ENCODE data around the gene DMRTA1.
A peak's percentile ranks its signal among the peaks of the same experiment; 100 is the strongest.
"Not testable (repeated sequence)": the region's sequence is repeated elsewhere in the genome, so short reads cannot be mapped to it uniquely, and the experiment has no call there.

Gene DMRTA1, protein sequence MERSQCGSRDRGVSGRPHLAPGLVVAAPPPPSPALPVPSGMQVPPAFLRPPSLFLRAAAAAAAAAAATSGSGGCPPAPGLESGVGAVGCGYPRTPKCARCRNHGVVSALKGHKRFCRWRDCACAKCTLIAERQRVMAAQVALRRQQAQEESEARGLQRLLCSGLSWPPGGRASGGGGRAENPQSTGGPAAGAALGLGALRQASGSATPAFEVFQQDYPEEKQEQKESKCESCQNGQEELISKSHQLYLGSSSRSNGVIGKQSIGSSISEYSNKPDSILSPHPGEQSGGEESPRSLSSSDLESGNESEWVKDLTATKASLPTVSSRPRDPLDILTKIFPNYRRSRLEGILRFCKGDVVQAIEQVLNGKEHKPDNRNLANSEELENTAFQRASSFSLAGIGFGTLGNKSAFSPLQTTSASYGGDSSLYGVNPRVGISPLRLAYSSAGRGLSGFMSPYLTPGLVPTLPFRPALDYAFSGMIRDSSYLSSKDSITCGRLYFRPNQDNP

DNA sequence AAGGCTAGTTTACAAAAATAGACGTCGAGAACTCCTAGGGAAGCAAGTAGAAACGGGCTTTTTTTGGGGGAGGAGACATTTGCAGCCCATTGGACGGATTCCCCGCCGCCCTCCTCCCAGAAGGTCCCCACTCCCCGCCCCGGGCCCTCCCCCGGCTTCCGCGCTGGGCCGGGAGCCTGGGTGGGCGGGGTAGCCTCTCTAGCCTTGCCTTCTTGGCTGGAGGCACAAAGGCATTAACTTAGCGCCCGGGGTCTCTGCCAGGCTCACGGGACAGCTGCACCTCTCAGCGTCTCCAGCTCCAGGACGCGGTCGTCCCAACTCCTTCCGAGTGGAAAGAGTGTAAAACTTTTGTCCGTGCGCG, at the start of gene DMRTA1:
TSS of gene DMRTA1 (plus strand) at position 236 of the 361 bp plus-strand sequence. CDS start 242 bp downstream, outside the sequence.
- peak; percentile 45 to 79 (median 60) for DNase-seq

DNA sequence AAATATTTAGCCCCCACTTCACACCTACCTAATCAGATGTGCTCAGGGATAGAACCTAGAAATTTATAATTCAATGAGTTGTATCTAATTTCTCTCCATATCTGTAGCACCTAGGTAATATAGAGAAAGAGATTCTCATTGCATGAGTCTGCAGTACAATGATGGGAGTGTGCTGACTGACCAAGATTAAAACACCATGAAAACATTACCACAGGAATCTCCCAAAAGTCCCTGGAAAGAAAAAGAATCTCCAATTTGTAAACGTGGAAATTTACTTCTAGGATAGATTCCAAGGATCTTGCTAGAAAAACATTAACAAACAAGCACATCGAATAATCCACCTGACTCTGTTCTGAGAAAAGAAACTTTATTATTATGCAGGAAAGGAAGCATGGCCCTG, 45.0 kb upstream of the DMRTA1 start:
- DNase-seq: no peak

DNA sequence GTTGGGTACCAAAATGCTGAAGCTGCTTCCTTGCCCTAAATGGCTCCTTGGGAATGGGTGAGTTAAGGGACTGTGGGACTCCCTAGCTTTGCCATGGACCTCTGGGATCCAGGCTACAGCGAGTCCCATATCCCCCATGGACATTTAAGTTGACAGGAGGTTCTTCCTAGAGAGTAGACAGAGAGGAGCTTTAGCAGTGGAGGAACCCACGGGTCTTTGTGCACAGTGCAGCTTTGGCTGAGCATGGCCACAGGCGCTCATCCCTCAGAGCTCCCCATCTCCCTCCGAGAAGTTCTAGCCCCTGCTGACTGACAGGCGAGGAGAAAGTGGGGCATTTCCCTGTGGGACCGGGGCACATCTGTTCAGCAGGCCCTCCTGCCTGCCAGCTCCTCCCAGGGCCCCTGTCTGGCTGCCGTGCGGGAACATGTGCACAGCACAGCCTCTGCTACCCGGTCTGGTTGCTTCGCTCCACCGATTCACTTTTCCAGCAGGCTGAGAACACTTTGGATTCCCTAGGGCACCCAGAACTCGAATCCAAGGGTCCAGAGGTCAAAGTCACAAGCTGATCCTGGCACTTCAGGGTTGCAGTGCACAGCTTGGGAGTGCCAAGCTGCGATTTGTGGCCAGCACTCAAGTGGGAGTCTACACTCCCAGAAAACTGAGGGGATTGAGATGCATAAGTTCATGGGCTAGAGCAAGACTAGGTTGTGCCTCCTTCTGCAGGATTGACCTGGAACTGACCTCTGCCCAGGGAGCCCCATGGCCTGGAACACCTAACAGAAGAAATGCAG, 40.6 kb upstream of the DMRTA1 start:
- DNase-seq: no peak

DNA sequence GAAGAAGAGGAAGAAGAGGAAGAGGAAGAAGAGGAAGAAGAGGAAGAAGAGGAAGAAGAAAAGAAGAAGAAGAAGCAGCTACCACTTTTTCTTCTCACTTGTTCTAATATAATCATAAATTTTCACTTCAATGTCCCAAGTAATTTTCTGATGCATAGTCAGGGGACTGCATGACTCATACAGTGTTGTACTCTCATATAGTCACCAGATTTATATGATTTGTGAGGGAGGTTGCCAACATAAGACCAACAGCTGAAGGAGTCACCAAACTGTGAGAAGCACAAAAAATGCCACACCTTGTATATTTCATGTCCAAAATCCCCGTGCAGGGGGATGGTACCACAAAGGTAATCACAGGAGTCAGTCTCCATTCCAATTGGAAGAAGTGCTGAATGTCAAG, 32.7 kb upstream of the DMRTA1 start:
- peak; percentile 20 to 46 (median 44) for DNase-seq

DNA sequence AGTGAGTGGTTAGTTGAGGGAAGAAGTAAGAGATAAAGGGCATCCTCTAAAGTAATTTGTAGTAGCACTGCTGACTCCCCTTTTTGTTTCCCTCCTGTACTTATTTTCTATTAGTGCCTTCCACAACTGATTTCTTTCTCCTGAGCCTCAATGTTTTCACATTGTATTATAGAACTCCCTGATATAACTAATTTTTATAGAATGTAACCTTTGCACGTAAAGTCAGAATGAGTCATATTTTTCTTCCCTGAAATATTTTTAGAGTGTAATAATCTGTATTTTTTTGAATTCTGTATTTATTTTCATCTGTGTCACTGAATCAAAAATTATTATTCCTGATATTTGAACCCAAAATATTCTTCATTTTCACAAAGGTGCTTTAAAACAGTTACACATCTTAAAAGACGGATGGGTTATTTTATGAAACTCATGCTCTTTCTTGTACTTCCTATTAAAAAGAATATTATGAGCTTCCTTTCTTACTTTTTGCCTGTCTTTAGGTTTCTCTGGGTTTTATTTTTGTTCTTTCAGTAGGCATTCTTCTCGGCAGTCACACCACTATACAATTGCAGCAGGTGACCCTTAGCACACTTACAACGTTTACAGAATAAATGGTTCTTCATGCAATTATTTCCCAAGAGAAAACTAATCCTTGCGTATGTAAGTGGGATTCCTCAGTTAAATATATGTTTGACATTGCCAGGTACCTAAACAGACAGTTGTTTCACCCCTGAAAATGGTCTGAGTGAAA, 30.5 kb upstream of the DMRTA1 start:
- DNase-seq: no peak

DNA sequence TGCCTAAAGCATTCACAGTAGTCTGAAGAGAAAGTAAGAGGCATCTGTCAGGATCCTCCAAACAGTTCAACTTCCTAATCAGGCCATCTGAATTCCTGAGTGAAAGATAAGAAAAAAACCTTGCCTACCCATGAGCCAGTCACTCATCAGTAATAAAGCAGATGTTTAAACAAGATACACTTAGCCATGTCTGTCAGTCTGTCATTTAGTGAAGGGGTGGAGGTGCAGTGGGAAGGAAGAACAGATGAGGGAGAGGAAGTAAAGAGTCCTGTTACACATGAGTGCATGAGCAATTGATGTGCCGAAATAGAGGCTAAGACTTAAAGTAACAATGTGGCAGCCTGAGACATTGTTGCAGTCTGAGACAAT, 29.9 kb upstream of the DMRTA1 start:
- DNase-seq: no peak

DNA sequence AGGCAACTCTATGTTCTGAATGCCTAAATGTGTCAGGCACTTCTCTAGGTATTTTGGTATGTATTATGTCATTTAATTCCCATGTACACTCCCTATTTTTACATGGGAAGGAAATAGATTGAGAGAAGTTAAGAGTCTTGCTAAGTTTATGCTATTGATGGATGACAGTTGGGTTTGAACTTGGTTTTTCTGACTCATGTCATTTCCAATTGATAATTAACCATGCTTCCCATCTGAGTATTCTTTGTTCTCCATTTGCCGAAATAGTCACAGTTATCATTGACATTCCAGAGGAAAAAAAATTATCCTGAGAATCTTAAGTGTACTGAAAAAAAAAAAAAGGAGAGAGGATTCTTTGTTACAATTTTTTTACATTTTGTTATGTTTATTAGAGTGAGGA, 23.1 kb upstream of the DMRTA1 start:
- no peak for DNase-seq

DNA sequence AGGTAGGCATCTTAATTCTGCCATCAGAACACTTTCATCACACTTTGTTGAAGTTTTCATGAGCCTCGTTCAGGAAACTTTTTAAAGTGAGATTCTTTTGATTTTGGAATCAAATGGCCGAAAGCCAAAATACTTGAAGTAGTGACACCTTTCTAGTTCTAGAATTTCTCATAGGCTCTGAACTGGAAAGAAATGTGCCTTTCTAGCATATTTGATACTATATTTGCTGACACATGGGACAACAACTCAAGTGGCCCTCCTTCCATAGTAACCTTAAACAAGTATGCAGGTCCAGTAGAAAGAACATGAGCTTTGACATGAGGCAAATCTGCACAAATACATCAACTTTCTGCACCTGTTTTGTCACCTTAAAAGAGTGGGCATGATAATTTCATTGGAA, 22.0 kb upstream of the DMRTA1 start:
- no peak for DNase-seq

DNA sequence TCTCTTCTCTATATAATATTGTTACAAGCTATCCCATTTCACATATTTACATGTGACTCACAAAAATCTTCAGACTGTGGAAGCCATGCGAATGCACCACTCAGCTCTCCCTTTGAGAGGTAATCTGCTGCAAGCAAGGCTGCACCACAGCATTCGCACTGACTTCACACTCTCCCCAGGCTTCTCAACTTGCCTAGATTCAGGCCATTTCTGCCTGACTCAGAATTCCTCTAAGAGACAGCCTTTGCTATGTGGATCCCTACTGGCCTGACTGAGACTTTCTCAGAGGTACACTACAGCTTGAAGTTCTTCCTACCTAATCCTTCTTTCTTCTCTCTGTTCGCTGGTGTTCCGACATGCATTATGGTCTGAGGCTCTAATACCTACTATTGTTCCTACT, 21.1 kb upstream of the DMRTA1 start:
- DNase-seq: no peak

DNA sequence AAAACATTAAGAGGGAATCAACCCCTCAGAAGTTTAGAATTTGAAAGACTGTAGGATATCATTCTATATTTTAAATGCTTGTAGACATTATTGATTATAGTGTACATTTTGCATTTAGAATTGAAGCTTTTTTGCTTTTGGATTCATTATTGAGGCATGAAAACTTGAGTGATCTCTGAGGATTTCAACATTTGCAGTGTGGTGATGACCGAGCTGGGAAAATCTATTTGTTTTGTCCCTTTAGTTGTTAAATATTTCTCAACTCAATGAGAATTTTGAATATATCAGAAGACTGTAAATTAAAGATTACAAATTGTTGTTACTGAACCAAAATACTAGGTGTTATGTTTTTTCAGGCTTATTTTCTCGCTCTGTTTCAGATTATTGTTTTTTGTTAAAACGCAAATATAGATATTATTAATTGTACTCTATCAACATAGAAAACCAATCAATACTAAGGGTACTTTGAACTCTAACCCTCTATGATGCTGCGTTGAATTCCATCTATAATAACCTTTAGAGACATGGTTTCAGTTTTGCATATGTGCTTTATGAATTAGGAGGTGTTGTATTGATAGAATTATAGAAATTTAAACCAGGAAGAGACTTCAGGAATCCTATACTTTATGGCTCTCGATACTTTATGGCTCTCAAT, 19.3 kb upstream of the DMRTA1 start:
- no peak for DNase-seq

DNA sequence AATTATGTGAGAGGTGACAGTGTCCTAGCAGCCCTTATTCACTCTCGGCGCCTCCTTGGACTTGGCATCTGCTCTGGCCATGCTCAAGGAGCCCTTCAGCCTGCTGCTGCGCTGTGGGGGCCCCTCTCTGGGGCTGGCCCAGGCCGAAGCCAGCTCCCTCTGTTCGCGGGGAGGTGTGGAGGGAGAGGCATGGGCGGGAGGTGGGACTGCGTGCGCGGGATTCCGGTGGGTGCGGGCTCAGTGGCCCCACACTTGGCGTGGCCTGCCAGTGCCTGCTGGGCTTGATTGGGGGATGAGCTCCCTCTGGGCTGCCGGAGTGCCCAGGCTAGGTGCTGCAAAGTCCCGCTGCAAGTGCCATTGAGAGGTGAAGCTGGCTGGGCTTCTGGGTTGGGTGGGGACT, 12.9 kb upstream of the DMRTA1 start:
- DNase-seq: no peak

DNA sequence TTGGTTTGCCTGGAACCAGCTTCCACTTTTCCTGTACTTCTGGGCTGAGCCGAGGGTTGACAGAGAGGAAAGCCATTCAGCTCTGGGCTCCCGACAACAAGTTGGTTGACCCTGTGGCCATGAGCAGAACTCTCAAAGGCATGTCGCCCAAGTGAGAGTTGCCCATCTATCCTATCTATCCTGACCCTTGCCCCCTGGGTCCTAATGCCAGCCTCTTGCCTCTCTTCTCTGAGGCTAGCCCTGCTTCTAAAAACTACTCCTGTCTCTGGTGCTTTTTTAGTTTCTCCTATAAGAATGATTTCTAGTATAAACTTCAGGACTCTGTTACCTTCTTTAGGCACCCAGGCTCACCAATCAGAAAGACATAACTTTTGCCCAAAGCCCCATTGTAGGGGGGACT, 11.4 kb upstream of the DMRTA1 start:
- DNase-seq: not testable (repeated sequence)

DNA sequence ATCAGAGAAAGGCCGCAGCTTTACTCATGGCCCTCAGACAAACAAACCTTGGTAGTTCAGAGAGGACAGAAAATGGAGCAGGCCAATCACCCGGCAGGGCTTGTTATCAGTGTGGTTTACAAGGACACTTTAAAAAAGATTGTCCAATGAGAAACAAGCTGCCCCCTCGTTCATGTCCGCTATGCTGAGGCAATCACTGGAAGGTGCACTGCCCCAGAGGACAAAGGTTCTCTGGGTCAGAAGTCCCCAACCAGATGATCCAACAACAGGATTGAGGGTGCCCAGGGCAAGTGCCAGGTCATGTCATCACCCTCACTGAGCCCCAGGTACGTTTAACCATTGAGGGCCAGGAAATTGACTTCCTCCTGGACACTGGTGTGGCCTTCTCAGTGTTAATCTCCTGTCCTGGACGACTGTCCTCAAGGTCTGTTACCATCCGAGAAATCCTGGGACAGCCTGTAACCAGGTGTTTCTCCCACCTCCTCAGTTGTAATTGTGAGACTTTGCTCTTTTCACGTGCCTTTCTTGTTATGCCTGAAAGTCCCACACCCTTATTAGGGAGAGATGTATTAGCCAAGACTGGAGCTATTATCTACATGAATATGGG, 9.1 kb upstream of the DMRTA1 start:
- not testable (repeated sequence) for DNase-seq

DNA sequence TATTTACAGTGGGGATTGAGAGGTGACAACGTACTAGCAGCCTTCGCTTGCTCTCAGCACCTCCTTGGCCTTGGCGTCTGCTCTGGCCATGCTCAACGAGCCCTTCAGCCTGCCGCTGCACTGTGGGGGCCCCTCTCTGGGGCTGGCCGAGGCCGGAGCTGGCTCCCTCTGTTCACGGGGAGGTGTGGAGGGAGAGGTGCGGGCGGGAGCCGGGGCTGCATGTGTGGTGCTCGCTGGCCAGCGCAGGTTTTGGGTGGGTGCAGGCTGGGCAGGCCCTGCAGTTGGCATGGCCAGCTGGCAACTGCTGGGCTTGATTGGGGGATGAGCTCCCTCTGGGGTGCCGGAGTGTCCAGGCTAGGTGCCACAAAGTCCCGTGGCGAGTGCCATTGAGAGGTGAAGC, 5.8 kb upstream of the DMRTA1 start:
- DNase-seq: no peak

DNA sequence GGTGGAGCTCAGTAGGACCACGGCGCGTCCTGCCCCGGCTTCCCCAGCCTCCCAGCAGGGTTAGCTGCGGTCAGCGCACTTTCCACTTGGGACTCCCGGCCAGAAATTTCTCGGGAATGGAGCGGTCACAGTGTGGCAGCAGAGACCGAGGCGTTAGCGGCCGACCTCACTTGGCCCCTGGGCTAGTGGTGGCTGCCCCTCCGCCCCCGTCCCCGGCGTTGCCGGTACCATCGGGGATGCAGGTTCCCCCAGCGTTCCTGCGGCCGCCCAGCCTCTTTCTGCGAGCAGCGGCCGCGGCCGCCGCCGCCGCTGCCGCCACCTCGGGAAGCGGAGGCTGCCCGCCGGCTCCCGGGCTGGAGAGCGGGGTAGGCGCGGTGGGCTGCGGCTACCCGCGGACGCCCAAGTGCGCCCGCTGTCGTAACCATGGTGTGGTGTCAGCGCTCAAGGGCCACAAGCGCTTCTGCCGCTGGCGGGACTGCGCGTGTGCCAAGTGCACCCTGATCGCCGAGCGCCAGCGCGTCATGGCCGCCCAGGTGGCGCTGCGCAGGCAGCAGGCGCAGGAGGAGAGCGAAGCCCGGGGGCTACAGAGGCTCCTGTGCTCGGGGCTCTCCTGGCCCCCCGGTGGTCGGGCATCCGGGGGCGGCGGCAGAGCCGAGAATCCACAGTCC, 460 bp downstream of the DMRTA1 start:
- peak; percentile 41 to 64 (median 53) for DNase-seq

DNA sequence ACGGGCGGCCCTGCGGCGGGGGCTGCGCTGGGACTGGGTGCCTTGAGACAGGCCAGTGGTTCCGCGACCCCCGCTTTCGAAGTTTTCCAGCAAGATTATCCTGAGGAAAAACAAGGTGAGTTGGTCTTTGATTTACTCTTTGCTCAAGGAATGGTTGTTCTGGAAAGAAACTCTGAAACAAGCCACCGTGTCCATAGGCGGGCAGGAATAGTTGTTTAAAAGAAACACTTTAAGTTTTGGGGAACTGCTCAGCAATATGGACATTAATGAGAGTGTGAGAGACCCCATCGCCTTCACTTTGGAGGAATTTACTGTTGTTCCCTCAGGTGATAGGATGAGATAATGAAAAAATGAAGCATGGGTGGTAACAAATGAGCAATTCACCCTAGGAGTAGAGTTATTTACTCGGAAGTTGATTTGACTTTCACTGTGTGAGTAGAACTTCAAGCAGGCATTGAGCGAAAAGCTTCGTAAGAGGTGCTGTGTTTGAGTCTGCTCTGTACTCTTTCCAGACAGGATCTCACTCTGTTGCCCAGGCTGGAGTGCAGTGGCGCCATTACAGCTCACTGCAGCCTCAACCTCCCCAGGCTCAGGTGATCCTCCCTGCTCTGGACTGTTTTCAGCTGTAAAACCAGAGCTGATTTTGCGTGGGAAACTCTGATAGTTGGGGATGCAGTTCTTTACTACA, 1.1 kb downstream of the DMRTA1 start:
- DNase-seq: no peak

DNA sequence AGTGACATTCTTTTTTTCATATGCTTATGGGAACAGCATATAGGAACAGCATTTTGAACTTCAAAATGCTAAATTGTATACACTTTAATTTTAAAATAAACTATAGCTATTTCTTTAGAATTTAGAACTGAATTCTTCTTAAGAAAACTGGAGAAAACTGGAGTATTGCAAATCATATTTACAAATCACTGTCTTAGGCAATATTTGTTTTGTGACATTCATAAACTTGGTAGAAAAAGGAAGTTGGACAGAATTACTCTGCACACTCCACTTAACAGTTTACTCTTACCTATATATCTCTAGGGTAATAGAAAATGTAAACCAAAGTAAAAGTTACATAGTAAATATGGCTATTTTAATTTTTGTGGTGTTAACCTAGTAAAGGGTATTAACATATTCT, 3.1 kb downstream of the DMRTA1 start:
- DNase-seq: peak in 2 of 3 donors; percentile 29 to 33

DNA sequence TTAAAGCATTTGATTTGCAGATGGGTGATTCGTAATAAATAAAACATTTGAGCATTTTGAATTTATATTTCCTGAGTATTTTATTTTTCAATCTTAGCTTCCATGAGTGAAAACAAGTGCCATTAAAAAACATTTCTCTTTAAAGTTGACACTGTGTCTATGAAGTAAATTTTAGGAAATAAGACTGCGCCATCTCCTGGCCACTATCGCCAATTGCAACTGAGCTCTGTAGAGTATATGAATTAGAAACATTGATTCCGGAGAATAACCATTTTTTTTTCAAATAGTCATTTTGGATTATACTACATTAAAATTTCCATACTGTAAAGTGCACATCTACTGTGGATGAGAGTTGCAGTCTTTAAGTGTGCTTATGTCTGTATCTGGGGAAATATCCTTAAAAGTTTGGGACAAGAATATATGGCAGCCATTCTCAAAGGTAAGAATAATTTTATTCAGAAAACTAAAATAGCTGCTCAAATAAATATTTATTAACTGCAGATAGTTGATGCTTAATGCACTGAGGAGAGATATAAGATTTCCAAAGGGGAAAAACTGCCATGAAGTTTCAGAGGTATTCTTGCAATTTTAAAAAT, 5.9 kb downstream of the DMRTA1 start:
- DNase-seq: peak; percentile 68 to 80 (median 80)

DNA sequence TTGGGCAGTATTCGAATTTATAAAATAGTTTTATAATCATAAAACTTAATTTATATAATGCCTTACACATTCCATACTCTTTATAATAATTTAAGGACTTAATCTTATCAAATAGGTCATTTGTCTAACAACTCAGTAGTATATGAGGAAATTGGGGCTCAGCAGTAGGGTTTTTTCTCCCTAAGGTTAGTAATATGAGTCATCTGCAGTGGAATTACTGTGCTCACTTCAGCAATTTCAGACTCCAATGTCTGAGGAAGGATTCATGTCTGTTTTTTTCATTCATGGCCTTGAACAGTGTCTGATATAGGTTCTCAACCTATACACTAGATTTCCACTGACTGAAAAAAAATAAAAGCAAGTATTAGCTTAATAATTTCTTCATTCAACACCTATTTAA, 7.4 kb downstream of the DMRTA1 start:
- peak; percentile 29 to 63 (median 52) for DNase-seq

DNA sequence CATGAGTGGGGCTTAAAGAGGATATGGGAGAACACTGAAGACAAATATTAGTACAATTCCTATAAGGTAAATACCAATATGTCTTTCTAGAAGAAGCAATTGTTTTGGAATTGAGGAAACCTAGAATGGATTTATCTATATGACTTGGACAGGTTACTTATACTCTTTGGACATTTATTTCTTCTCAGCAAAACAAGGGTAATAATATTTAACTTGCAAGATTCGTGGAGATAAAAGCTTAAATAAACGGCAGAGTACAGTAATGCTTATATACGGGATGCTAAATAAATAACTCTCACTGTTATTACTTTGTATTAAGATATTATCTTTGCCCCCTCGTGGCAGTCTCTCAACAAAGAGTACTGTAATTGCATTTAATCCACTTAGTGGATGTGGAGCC, 8.6 kb downstream of the DMRTA1 start:
- DNase-seq: no peak

DNA sequence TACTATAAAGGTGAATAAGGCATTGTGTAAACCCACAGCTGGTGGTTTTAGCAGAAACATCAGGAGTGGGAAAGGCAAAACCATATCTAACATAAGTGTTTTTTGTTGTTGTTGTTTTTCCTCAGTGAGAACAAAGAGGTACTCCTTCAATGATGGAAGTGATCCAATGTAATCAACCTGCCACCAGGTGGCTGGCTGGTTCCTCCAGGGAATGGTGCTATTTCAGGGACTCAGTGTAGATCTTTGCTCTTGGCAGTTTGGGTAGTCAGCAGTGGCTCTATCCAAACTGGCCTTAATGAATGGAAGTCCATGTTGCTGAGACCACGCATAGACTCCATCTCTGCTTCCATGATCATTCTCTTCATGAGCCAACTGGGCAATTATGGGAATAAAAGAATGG, 10.8 kb downstream of the DMRTA1 start:
- DNase-seq: no peak
